Endothelial cell of umbilical vein (primary cell): ENCODE results near the gene ZSCAN16. TPM values are rescaled to one million over a fixed set of nuclear protein-coding genes. Genes with fewer than 3 reads are reported as not detected.
"Not testable (repeated sequence)": the region's sequence is repeated elsewhere in the genome, so short reads cannot be mapped to it uniquely, and the experiment has no call there.

Experiments
- BruUV-seq: library from RNA; stranded (reverse); fragments of 400-500 nt; replicated peaks from 2 replicates; lab custom pipeline; 2021; lab: Mats Ljungman, UMichigan
- CTCF ChIA-PET: fragments of 300-600, 350-600 bp; sonication (Branson Sonifier 250); formaldehyde crosslinking; loops from one replicate; lab custom pipeline; 2021; ENCODE audit warnings: antibody characterized with exemption, inconsistent platforms; lab: Charles Lee
- POLR2A ChIA-PET: fragments of 300-600, 350-600 bp; sonication (Branson Sonifier 250); formaldehyde crosslinking; loops from one replicate; lab custom pipeline; 2021; ENCODE audit warnings: antibody characterized with exemption, inconsistent platforms; lab: Charles Lee
- DNase-seq: peaks from one replicate; pipeline ENCODE4 v3.0.0-alpha.2; 2011; ENCODE audit warnings: low read depth, low spot score
- FAIRE-seq: peaks from 2 replicates; lab custom pipeline; 2011; peaks lifted over from hg19 to GRCh38; lab: Jason Lieb, UNC
- H2AFZ ChIP-seq: 2 replicates; pipeline ENCODE4 v1.6.0; 2012; ENCODE audit warnings: low read depth, low read length, control low read depth, inconsistent platforms
- H3K27ac ChIP-seq: 2 replicates; pipeline ENCODE4 v1.5.1; 2011; ENCODE audit warnings: low read depth, mild to moderate bottlenecking, control low read depth, low read length, moderate library complexity; ENCODE audit not compliant: insufficient read depth
- H3K27me3 ChIP-seq, 2 experiments: 2 replicates each; pipeline versions ENCODE4 v1.6.0 to v1.6.1; 2011; ENCODE audit warnings: low read length in 2 of 2, mixed read lengths in 1 of 2; ENCODE audit not compliant: control insufficient read depth in 2 of 2, insufficient read depth in 2 of 2
- H3K36me3 ChIP-seq, 2 experiments: 2 replicates in 1 of 2; 3 replicates in 1 of 2; pipeline ENCODE4 v1.5.1; 2011; ENCODE audit warnings: low read length in 2 of 2, mild to moderate bottlenecking in 1 of 2, moderate library complexity in 1 of 2; ENCODE audit not compliant: control insufficient read depth in 2 of 2, insufficient read depth in 2 of 2; ENCODE audit errors: extremely low read depth in 1 of 2
- H3K4me1 ChIP-seq: 3 replicates; pipeline ENCODE4 v1.5.1; 2011; ENCODE audit warnings: mild to moderate bottlenecking, low read length; ENCODE audit not compliant: control insufficient read depth, insufficient read depth; ENCODE audit errors: extremely low read depth
- H3K4me2 ChIP-seq: 2 replicates; pipeline ENCODE4 v1.6.1; 2011; ENCODE audit warnings: low read length, control low read depth, mixed read lengths; ENCODE audit not compliant: insufficient read depth
- H3K4me3 ChIP-seq, 3 experiments: fragments of 200-600 bp in 1 of 3; sonication (generic), shearing (Covaris generic) in 1 of 3; replicated peaks in 1 of 3; 2 replicates each; pipeline ENCODE4 v1.5.1; 2011 to 2016; ENCODE audit warnings: control low read depth in 3 of 3, low read length in 3 of 3, mild to moderate bottlenecking in 2 of 3, inconsistent platforms in 1 of 3, low read depth in 1 of 3, moderate library complexity in 1 of 3; ENCODE audit not compliant: insufficient read depth in 1 of 3
- H3K79me2 ChIP-seq: 2 replicates; pipeline ENCODE4 v1.6.0; 2012; ENCODE audit warnings: low read length, inconsistent platforms; ENCODE audit not compliant: control insufficient read depth, insufficient read depth
- H3K9ac ChIP-seq: replicated peaks from 2 replicates; pipeline ENCODE3; 2011; ENCODE audit warnings: low read length, control low read depth; ENCODE audit not compliant: insufficient read depth; ENCODE audit errors: extremely low read depth
- H3K9me1 ChIP-seq: replicated peaks from 3 replicates; pipeline ENCODE4 v1.6.0; 2011; ENCODE audit warnings: mild to moderate bottlenecking, low read length; ENCODE audit not compliant: control insufficient read depth, insufficient read depth; ENCODE audit errors: extremely low read depth
- H3K9me3 ChIP-seq: replicated peaks from 2 replicates; pipeline ENCODE4 v1.5.1; 2012; ENCODE audit warnings: low read length, inconsistent platforms; ENCODE audit not compliant: control insufficient read depth, insufficient read depth
- H4K20me1 ChIP-seq: replicated peaks from 2 replicates; pipeline ENCODE3; 2011; ENCODE audit warnings: mild to moderate bottlenecking, low read length; ENCODE audit not compliant: control insufficient read depth, insufficient read depth; ENCODE audit errors: extremely low read depth
- JUN ChIP-seq: IDR thresholded peaks from 2 replicates; pipeline ENCODE4 v1.6.1; 2011; ENCODE audit warnings: borderline replicate concordance, low read depth; ENCODE audit not compliant: insufficient read length, insufficient read depth
- MAX ChIP-seq: IDR thresholded peaks from 2 replicates; pipeline ENCODE4 v1.6.1; 2011; ENCODE audit not compliant: insufficient read depth, insufficient read length
- MYC ChIP-seq: IDR thresholded peaks from one replicate; pipeline ENCODE4 v1.6.1; 2011; ENCODE audit warnings: mild to moderate bottlenecking, low read depth, low read length
- POLR2A ChIP-seq: IDR thresholded peaks from 2 replicates; pipeline ENCODE4 v1.6.1; 2012; ENCODE audit warnings: low read depth, mild to moderate bottlenecking, control low read depth, low read length
- dilution Hi-C: fragments of 300-500 bp; cut with MboI; formaldehyde crosslinking; loops from one replicate; pipeline ENCODE4 v1.15.0; 2019; ENCODE audit warnings: low sequenced_read_pairs; ENCODE audit not compliant: extremely low pct_ligation_motif_present
- intact Hi-C: fragments of 100-400 bp; cut with micrococcal nuclease; formaldehyde crosslinking; loops from one replicate; pipeline ENCODE4 v1.10.0; 2022
- polyA plus RNA-seq, 4 experiments: library from polyadenylated mRNA; depleted of rRNA in 3 of 4; stranded (reverse) in 3 of 4; unstranded in 1 of 4; fragments of >200 nt; gene quantifications; 2 replicates each; pipeline versions ENCODE4 v1.2.1 to v1.2.3, GENCODE V29; 2011 to 2012; ENCODE audit warnings: missing spikeins in 1 of 4
- total RNA-seq: library from RNA; stranded (reverse); gene quantifications from 2 replicates; pipeline ENCODE4 v1.2.3, GENCODE V29; 2021

ZSCAN16 gene
- total and polyA plus RNA-seq, 2 donors (not counting 3 experiments of a cell fraction or from before 2014, with no cell fraction given): 4.9 to 7.7 TPM

- ChIA-PET CTCF (no interaction called here), POLR2A (no interaction called here)
- DNase-seq (no peak), FAIRE-seq (no peak)
- Histone ChIP-seq H3K4me3 (no peak overlapping the region), H3K9ac (no peak overlapping the region), H3K27ac (no peak overlapping the region), H3K4me1 (peaks cover 9% of the 10 kb centered on the region), H2AFZ (no peak overlapping the region), H3K4me2 (no peak overlapping the region), H4K20me1 (no peaks in the 10 kb centered on the region), H3K9me3 (no peaks in the 10 kb centered on the region), H3K27me3 (no peaks in the 10 kb centered on the region), H3K36me3 (no peaks in the 10 kb centered on the region), H3K79me2 (no peaks in the 10 kb centered on the region), H3K9me1 (no peaks in the 10 kb centered on the region)
- dilution Hi-C loops (no loop called here), intact Hi-C loops (no loop called here)
- TF ChIP-seq POLR2A: no peak
- TF ChIP-seq MYC: no peak
- TF ChIP-seq JUN: no peak
- TF ChIP-seq MAX: no peak
- no TSS peak for BruUV-seq
Observed at GRCh38 chr6:28078836-28079235, 45.6 kb upstream of the ZSCAN16 start.

- H3K9me3 ChIP-seq, H3K36me3 ChIP-seq, FAIRE-seq, H3K79me2 ChIP-seq, H3K27me3 ChIP-seq, H3K4me1 ChIP-seq, H3K9me1 ChIP-seq, dilution Hi-C loops, H4K20me1 ChIP-seq: not testable (repeated sequence)
- DNase-seq: peak; percentile 2
- peak within 1 kb of the TSS; percentile 90 for H3K9ac ChIP-seq
- ChIA-PET CTCF (interaction anchor here (1.6 to 2.2 kb wide), 2 partner anchors 24 to 276 kb away, joined by 4 to 6 read pairs; no protein-coding TSS in a partner anchor), POLR2A (interaction anchor here (0.6 to 0.7 kb wide), 2 partner anchors 61 to 276 kb away, joined by 3 read pairs; partner anchors contain the start of gene ZKSCAN8)
- H3K27ac ChIP-seq: peak within 1 kb of the TSS; percentile 87
- intact Hi-C loops: loop anchor here (1.0 to 5.0 kb wide), 8 partner anchors 24 to 318 kb away; partner anchors contain the start of genes PGBD1, ZSCAN12 and ZSCAN9
- peak within 1 kb of the TSS; percentile 76 for H2AFZ ChIP-seq
- H3K4me2 ChIP-seq: peak within 1 kb of the TSS; percentile 50
- peak within 1 kb of the TSS; percentile 1 to 73 (median 64) for H3K4me3 ChIP-seq
- BruUV-seq: TSS peak; percentile 40
Observed at GRCh38 chr6:28080381-28080630, 44.1 kb upstream of the ZSCAN16 start, which contains the start of gene ZNF165. Gene ZNF165, plus strand, starts transcription at chr6:28080568. Its CDS starts 4,913 bp downstream, at chr6:28085481.
